ENCODE measurements around the gene AIRE.
"Not testable (repeated sequence)": the region's sequence is repeated elsewhere in the genome, so short reads cannot be mapped to it uniquely, and the experiment has no call there.

The AIRE gene

DNA sequence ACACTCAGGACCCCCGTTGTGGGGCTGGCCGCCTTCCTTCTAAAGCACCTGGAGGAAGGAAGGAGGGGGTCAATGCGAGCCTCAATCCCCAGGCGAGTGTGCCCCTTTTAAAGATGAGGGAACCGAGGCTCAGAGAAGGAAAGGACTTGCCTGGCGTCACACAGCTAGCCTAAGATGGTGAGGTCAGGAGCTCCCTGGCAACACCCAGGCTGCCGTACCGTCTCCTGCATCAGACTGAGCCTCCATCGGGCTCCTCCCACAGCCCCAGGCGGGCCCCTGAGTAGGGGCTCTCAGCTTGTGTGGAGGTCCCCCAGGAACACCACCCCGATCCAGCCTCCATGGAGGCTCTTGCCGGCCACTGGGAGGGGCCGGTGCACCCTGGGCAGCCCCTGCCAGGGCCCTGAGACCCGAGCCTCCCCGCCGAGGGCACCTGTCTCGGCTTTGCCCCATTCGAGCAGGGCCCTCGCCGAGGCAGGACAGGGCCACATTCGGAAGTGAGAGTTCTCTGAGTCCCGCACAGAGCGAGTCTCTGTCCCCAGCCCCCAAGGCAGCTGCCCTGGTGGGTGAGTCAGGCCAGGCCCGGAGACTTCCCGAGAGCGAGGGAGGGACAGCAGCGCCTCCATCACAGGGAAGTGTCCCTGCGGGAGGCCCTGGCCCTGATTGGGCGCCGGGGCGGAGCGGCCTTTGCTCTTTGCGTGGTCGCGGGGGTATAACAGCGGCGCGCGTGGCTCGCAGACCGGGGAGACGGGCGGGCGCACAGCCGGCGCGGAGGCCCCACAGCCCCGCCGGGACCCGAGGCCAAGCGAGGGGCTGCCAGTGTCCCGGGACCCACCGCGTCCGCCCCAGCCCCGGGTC, at the start of gene AIRE:
AIRE (plus strand) TSS at position 739 of the 855 bp plus-strand sequence. CDS start 131 bp downstream, outside the sequence.
- DNase-seq (ENCODE audit: low read depth), result no peak

DNA sequence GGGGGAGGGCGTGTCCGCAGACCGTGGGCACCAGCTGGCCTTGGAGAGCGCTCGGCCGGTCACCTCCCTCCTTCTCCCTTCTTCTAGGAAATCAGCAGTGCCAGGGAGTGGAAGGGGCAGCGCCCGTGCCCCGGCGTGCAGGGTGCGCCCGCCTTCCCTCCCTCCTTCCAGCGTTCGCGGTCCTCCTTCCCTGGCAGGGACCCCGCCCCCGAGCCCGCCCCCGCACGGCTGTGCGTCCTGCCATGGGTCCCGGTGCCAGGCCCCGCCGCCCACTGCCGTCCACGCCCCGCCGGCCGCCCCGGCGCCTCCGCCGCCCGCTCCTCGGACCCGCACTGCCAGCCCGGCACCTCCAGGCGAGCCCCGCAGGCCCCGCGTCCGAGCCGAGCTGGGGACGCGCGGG, 45.3 kb upstream of the AIRE start:
- not testable (repeated sequence) for DNase-seq (ENCODE audit: low read depth)

DNA sequence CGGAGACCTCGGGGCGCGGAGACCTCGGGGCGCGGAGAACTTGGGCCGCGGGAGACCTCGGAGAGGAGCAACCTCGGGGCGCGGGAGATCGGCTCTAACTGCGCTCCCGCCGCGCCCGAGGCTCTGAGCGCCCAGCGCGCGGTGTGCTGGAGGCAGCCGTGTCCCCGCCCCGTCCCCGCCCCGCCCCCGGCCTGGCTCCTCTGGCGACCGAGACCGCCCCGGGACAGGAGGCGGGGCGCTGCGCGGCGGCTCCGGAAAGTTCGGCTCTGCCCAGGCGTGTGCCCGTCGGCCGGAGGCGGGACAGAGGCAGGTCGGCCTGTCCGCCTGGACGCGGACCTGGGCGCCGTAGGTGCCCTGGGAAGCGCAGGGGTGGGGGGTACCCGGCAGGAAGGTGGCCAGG, 44.8 kb upstream of the AIRE start, which contains the start of gene ICOSLG:
ICOSLG (minus strand) TSS at position 102 of the 400 bp plus-strand sequence. CDS start 126 bp downstream, outside the sequence.
- DNase-seq (ENCODE audit: low read depth), result not testable (repeated sequence)

DNA sequence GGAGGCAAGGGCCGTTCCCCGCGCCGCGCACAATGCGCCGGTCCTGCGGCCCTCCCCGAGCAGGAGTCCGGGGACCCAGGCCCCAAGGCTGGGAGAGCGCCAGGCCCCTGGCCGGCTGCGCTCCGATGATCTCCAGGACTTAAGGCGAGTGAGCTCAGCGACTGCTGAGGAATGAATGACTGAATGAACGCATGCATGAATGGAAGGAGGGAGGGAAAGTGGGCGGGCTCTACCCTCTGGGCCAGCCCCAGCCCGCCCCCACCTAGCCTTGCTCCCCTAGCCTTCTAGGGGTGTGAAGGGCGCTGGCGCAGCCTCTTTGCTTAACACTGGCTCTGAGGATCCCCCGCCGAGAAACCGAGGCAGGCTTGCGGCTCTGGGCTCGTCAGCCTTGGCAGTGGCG, 44.4 kb upstream of the AIRE start:
- DNase-seq (ENCODE audit: low read depth), result not testable (repeated sequence)

DNA sequence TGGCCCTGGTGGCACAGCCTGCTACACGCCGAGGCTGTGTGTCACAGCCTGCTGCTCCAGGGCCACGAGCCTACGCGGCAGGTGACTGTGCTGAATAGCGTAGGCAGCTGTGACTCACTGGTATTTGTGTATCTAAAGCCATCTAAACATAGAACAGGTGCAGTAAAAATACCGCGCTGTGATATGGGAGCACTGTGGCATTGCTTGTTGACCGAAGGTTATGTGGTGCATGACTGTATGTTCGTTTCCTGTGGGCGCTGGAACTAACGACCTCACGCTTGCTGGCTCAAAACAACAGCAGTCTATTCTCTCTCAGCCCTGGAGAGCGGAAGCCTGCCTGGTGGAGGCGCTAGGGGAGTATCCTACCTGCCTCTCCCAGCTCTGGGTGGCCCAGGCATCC, 41.7 kb upstream of the AIRE start:
- not testable (repeated sequence) for DNase-seq (ENCODE audit: low read depth)

DNA sequence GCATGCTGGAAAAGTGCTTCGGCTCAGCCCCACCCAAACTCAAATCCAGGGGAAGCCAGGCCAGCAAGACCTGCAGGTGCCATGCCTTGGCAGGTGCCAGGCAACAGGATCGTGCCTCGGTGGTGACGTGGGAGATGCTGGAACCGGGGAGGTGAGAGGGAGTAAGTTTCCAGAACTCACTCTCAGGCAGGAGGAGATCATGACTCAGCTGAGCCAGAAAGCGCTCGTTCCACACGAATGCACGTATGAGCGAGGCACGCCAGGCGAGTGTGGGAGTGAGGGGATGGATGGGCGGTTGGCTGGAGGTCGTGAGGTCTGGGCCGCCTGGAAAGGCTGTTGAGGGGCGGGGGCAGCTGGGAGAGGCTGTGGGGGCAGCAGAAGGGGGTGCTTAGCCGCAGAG, 37.8 kb upstream of the AIRE start:
- DNase-seq (ENCODE audit: low read depth), result not testable (repeated sequence)

DNA sequence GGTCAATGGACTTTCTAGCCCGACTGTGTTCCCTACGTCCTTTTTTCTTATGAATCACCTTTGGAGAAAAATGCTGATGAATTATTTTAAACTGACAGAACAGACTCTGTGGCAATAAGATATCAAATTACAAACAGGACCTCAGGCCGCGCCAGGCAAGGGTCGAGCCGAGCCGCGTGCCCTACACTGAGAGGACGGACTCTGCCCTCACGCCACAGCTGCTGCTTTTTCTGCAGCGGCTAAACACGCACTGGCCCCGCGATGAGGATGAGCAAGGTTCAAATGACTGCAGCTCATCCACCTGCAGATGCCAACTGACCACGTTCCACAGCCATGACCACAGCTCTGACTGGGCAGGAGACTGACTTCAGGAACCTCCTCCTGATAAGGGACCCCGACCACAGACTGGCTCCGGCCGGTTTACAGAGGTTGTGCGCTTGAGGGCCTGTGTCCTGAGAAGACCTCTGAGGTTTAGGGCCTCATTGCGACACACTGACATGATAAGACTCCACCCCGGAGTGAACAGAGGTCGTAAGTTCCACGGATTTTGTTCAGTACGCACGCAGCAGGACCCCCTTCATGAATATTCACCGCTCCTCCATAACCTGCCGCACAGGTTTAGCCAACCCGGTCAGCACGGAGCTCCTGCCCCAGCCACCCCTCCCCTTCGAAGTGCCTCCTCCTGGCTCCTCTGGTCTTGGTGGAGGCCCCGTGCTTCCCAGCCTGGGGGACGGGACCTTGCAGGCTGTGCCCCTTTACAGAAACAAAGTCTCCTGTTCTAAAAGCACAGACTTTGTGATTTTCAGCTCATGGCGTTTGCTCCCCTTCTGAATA, 36.3 kb upstream of the AIRE start:
- DNase-seq (ENCODE audit: low read depth), result not testable (repeated sequence)

GRCh38 chr21:44253832-44254710, 31.6 kb upstream of the AIRE start:
- no peak for DNase-seq (ENCODE audit: low read depth)

DNA sequence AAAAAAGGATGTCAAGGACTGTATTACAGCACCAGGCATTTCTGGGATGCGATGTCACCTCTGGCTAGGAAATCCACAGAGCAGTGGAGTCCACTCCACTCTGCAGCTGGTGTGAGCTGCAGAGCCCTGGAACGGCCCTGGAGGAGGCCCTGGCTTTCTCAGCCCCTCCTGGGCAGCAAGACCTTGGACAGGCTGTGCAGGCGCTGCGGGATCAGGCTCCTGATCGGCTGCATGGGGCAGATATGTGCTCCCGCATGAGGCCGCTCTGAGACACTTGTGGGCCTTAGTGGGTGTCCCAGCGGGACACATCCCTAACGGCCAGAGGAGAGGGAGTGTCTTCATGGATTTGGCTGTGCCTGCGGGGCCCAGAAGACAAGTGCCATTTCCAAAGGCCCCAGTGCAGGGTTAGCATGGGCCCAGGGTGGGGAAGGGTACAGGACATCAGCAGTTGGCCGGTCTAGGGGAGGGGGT, 30.1 kb upstream of the AIRE start:
- peak; percentile 21 for DNase-seq (ENCODE audit: low read depth)

DNA sequence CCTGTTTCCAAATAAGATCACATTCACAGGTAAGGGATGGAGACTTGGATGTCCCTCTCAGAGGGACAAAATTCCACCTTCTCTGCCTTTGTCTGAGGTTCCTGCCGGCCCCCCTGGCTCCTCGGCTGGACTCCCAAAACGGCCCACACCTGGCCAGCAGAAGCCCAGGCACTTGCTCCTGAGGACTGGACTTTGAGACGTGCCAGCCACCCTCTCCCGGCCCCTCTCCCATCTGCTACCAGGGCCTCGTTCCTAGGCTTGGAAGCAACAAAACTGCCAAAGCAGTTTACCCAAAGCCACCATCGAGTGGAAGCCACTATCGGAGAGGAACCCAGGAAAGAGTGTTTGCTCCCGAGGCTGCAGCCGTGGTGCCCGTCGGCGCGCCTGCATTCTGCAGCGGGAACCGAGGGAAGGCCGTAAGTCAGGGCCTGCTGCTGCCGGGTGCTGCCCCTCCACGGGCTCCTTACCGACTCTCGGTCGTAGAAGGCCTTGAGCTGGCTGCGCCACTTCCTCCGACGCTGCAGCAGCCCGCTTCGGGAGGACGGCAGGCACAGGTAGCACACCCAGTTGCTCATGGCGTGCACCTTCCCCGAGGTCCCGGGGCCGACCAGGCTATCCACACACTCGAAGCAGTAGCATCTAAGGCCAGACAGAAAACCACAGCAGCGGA, 27.5 kb upstream of the AIRE start:
- no peak for DNase-seq (ENCODE audit: low read depth)

DNA sequence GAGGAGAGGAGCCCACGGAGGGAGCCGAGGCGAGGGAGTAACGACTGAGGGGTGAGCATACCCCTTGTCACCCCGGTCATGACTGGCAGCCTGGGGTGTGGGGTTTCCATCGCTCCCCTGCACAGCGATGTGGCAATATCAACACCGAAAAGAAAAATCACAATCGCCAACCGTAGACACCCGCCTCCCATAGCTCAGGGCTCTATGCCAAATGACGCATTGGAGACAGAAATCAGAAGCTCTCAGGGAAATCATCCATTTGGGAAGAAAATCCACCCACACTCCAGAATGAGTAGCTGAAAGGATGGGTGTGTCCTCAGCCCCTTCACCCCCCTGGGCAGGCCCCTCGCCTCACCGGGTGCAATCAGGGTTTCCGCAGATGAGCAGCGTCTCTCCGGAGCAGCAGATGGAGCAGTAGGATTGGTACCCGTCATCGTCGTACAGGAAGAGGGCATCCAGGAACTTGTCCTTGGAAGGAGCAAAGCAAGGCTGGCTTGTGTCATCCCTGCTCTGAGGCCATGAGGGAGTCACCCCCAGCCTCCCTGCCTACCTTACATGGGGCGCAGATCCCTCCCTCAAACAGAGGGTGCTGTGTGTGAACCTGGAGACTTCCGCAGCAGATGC, 26.5 kb upstream of the AIRE start:
- DNase-seq (ENCODE audit: low read depth), result no peak

DNA sequence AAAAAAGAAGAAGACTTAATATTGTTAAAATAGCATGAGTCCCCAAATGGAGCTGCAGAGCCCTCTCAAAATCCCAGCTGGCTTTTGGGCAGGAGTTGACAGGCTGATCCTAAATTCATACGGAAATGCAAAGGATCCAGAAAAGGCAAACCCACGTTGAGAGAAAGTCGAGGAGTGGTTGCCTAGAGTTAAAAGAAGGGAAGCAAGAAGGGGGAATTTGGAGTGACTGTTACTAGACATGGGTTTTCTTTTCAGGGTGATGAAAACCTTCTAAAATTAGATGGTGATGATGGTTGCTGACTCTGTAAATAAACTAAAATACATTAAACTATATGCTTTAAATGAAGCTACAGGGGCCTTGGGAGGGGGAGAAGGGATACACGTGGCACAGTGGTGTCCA, 25.6 kb upstream of the AIRE start:
- no peak for DNase-seq (ENCODE audit: low read depth)

GRCh38 chr21:44260791-44261631, 24.7 kb upstream of the AIRE start:
- no peak for DNase-seq (ENCODE audit: low read depth)

GRCh38 chr21:44261675-44262295, 23.9 kb upstream of the AIRE start, which contains the start of gene DNMT3L:
Gene DNMT3L, minus strand, starts transcription at chr21:44261897. Its CDS starts 638 bp downstream, at chr21:44261259.
- no peak for DNase-seq (ENCODE audit: low read depth)

- no peak for DNase-seq (ENCODE audit: low read depth)
Measured at GRCh38 chr21:44262338-44263056, 23.2 kb upstream of the AIRE start.

DNA sequence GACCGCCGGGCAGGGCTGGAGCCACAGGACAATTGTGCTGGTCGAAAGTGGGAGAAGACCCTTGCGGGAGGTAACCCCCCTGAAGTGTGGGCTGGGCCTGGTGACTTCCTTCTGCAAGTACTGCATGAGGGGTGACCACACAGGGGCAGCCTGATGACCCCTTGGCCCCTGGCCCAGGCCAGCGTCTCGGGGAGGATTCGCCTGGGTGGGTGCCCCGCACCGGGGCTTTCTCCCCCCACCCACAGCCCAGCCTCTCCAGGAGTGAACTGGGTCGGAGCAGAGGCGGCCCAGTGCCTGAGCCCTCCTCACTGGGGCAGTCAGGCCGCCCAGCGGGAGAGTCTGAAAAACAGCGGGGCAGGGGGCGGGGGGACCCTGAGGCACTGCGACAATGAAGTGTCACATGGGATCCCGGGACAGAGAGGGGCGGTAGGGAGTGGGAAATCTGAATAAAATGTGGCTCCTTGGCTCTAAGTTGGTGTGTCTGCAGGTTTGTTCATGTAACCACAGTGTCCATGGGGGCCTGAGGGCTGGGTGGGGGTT, 22.4 kb upstream of the AIRE start:
- no peak for DNase-seq (ENCODE audit: low read depth)

DNA sequence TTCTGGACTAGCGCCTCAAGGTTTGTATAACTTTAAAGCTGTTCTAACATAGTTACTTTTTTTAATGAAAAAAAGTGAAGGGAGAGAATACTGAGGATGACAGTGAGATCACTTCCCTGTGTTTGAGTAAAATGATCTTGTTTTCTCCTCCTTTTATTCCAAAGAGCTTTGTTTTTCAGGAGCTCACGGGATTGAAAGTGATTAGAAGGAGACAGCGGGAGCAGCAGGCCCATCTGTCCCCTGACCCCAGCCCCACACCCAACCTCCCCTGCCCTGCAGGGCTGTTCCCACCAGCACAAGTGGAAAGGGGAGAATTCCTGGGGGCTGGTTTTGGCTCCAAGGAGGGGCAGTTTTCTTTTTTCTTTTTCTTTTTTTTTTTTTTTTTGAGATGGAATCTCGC, 21.9 kb upstream of the AIRE start:
- no peak for DNase-seq (ENCODE audit: low read depth)

GRCh38 chr21:44265734-44266270, 19.9 kb upstream of the AIRE start:
- DNase-seq (ENCODE audit: low read depth), result no peak

Data from amniotic epithelial cell (primary cell).